Measurements from ENCODE around the gene SELE. TPM values are rescaled to one million over a fixed set of nuclear protein-coding genes. Genes with fewer than 3 reads are reported as not detected.
"Not testable (repeated sequence)": the region's sequence is repeated elsewhere in the genome, so short reads cannot be mapped to it uniquely, and the experiment has no call there.

SELE gene
- total and polyA plus RNA-seq, 9 of the 15 experiments (the other 6 are each of a cell fraction or from before 2014, with no cell fraction given), result 0.08 TPM; not detected in 8

GRCh38 chr1:169722779-169723178, 11.1 kb downstream of the SELE start:
- Histone ChIP-seq H3K4me2 (ENCODE audit: insufficient read depth, low read length) (no peak overlapping the region), H3K27me3 (ENCODE audit: control insufficient read depth in 2 of 2, insufficient read depth in 2 of 2, low read length in 2 of 2) (peaks cover 2 to 4% of the 10 kb centered on the region in 2 experiments; a peak in 3 of 5 replicates), H3K4me3 (no peak overlapping the region), H4K20me1 (replicated peaks; ENCODE audit: control insufficient read depth, insufficient read depth, low read length) (no peaks in the 10 kb centered on the region), H3K9ac (ENCODE audit: insufficient read depth in 1 of 2, low read depth in 2 of 2, low read length in 2 of 2) (no peak overlapping the region), H3K79me2 (ENCODE audit: control insufficient read depth, insufficient read depth, low read length) (no peaks in the 10 kb centered on the region), H3K4me1 (replicated peaks in 1 of 2; ENCODE audit: control insufficient read depth in 2 of 2, insufficient read depth in 2 of 2, low read length in 2 of 2) (no peaks in the 10 kb centered on the region), H3K9me1 (ENCODE audit: control insufficient read depth, insufficient read depth, low read length) (no peaks in the 10 kb centered on the region), H3K9me3 (replicated peaks; ENCODE audit: control insufficient read depth, insufficient read depth, low read depth, low read length) (no peaks in the 10 kb centered on the region), H3K36me3 (ENCODE audit: control insufficient read depth, insufficient read depth, low read length) (no peaks in the 10 kb centered on the region), H2AFZ (ENCODE audit: low read depth, low read length) (no peak overlapping the region), H3K27ac (ENCODE audit: extremely low read depth, low read depth, low read length) (no peak overlapping the region)
- no TSS peak for BruUV-seq (replicated peaks)
- TF ChIP-seq FOXJ2 (tag; IDR thresholded peaks at IDR 0.05), result 0 out of 2 replicates have a peak, but pooled peaks have one; percentile 32
- TF ChIP-seq ZNF717 (CRISPR knock-in tag; IDR thresholded peaks at IDR 0.05), result no peak
- intact Hi-C loops (cut with micrococcal nuclease) (no loop called here), in situ Hi-C loops (cut with MboI) (no loop called here)
- ATAC-seq (no peak), FAIRE-seq (no peak), DNase-seq (ENCODE audit: extremely low read depth in 1 of 4, low spot score in 3 of 4) (no peak)
- CTCF ChIA-PET (ENCODE audit: low intra/inter-chr PET ratio), result no interaction called here
- POLR2A ChIA-PET, result interaction anchor here (1.0 kb wide), 1 partner anchor 18 kb away, joined by 3 read pairs; no protein-coding TSS in a partner anchor

- intact Hi-C loops (cut with micrococcal nuclease), result not testable (repeated sequence)
Measured at GRCh38 chr1:169715100-169715499, 18.8 kb downstream of the SELE start.

More at GRCh38 chr1:169715100-169715499, 18.8 kb downstream of the SELE start:
- H3K9me3 ChIP-seq (replicated peaks; ENCODE audit: control insufficient read depth, insufficient read depth, low read depth, low read length); DNase-seq (ENCODE audit: extremely low read depth in 1 of 4, low spot score in 3 of 4); H3K27ac ChIP-seq (ENCODE audit: extremely low read depth, low read depth, low read length); CTCF ChIA-PET (ENCODE audit: low intra/inter-chr PET ratio); H3K27me3 ChIP-seq (ENCODE audit: control insufficient read depth in 2 of 2, insufficient read depth in 2 of 2, low read length in 2 of 2); ATAC-seq; H3K36me3 ChIP-seq (ENCODE audit: control insufficient read depth, insufficient read depth, low read length); H3K9ac ChIP-seq (ENCODE audit: insufficient read depth in 1 of 2, low read depth in 2 of 2, low read length in 2 of 2); FAIRE-seq; H3K4me2 ChIP-seq (ENCODE audit: insufficient read depth, low read length); POLR2A ChIA-PET; H3K4me3 ChIP-seq; BruUV-seq (replicated peaks); H2AFZ ChIP-seq (ENCODE audit: low read depth, low read length); H4K20me1 ChIP-seq (replicated peaks; ENCODE audit: control insufficient read depth, insufficient read depth, low read length); H3K79me2 ChIP-seq (ENCODE audit: control insufficient read depth, insufficient read depth, low read length); H3K9me1 ChIP-seq (ENCODE audit: control insufficient read depth, insufficient read depth, low read length); H3K4me1 ChIP-seq (replicated peaks in 1 of 2; ENCODE audit: control insufficient read depth in 2 of 2, insufficient read depth in 2 of 2, low read length in 2 of 2): not testable (repeated sequence)
- WGBS (ENCODE audit: insufficient coverage, low coverage, missing lambda C conversion rate), result 0% methylated on average over 2 of the region's 2 CpGs
- TF ChIP-seq RBM25 (IDR thresholded peaks at IDR 0.05; ENCODE audit: low read depth, low read length, severe bottlenecking), result peak; percentile 65
- TF ChIP-seq ZNF146 (CRISPR knock-in tag; IDR thresholded peaks at IDR 0.05; ENCODE audit: unreplicated experiment), result peak; percentile 81
- in situ Hi-C loops (cut with MboI), result loop anchor here (10.0 kb wide), 1 partner anchor 110 kb away; no protein-coding TSS in a partner anchor

Measured in K562 (cell line).